Stimulated activated CD8-positive, alpha-beta memory T cell treated with anti-CD3 and anti-CD28 coated beads, Interleukin-15, amount 100 ng/mL, for 4 hours (primary cell): Measurements from ENCODE around the gene APOD.

Experiments used
- DNase-seq, 2 donors: peaks; one replicate each; pipeline ENCODE4 v3.0.0-alpha.2; 2020; ENCODE audit warnings: low read depth in 2 of 2

The APOD gene

GRCh38 chr3:195524171-195524896 lies 59.4 kb downstream of the APOD start:
- DNase-seq, result no peak

GRCh38 chr3:195522254-195523023 lies 61.3 kb downstream of the APOD start:
- DNase-seq, result no peak
